ENCODE measurements around the gene KCTD4. TPM values are rescaled to one million over a fixed set of nuclear protein-coding genes. Genes with fewer than 3 reads are reported as not detected.

The KCTD4 gene
- total RNA-seq, 4 donors from 2014 or later: 0.78 TPM; not detected in 3

GRCh38 chr13:45184693-45185092 lies 16.2 kb downstream of the KCTD4 start:
- H3K27me3 ChIP-seq: no peaks in the 10 kb centered on the region
- H3K9me3 ChIP-seq: no peaks in the 10 kb centered on the region
- H3K4me3 ChIP-seq: no peak overlapping the region
- H3K27ac ChIP-seq: no peak overlapping the region
- peaks cover 0 to 7% of the 10 kb centered on the region in 2 donors for H3K36me3 ChIP-seq
- WGBS, 2 donors (ENCODE audit: low coverage in 1 of 2): 94% methylated on average over 3 to 5 of the region's 5 CpGs
- ATAC-seq: no peak
- TF ChIP-seq POLR2AphosphoS5 (IDR thresholded peaks at IDR 0.05) (no peak), EP300 (IDR thresholded peaks at IDR 0.05) (no peak)
- no peaks in the 10 kb centered on the region for H3K4me1 ChIP-seq

GRCh38 chr13:45180713-45181601 lies 19.9 kb downstream of the KCTD4 start:
- H3K4me1 ChIP-seq: peaks cover 0 to 8% (median 0%) of the 10 kb centered on the region in 3 donors
- ATAC-seq: no peak
- no peak overlapping the region for H3K4me3 ChIP-seq
- TF ChIP-seq POLR2A (IDR thresholded peaks at IDR 0.05) (no peak), POLR2AphosphoS5 (IDR thresholded peaks at IDR 0.05) (no peak), CTCF (IDR thresholded peaks at IDR 0.05) (no peak), EP300 (IDR thresholded peaks at IDR 0.05) (no peak)
- no peak overlapping the region for H3K27ac ChIP-seq
- no peaks in the 10 kb centered on the region for H3K9me3 ChIP-seq
- WGBS, 2 donors (ENCODE audit: low coverage in 1 of 2): 92 to 100% methylated on average over 3 to 5 of the region's 7 CpGs
- H3K27me3 ChIP-seq: no peaks in the 10 kb centered on the region
- H3K36me3 ChIP-seq: peaks cover 0 to 7% of the 10 kb centered on the region in 2 donors

- H3K4me1 ChIP-seq: peaks cover 0 to 8% (median 0%) of the 10 kb centered on the region in 3 donors
- peaks cover 0 to 11% of the 10 kb centered on the region in 2 donors for H3K36me3 ChIP-seq
- TF ChIP-seq POLR2AphosphoS5 (IDR thresholded peaks at IDR 0.05): no peak
- TF ChIP-seq CTCF (IDR thresholded peaks at IDR 0.05): no peak
- TF ChIP-seq POLR2A (IDR thresholded peaks at IDR 0.05): no peak
- no peak for TF ChIP-seq EP300 (IDR thresholded peaks at IDR 0.05)
- no peak overlapping the region for H3K27ac ChIP-seq
- H3K9me3 ChIP-seq: no peaks in the 10 kb centered on the region
- H3K27me3 ChIP-seq: no peaks in the 10 kb centered on the region
- WGBS, 2 donors (ENCODE audit: low coverage in 1 of 2): 84 to 91% methylated on average over 3 of the region's 3 CpGs
- no peak overlapping the region for H3K4me3 ChIP-seq
- ATAC-seq: no peak
Measured at GRCh38 chr13:45180303-45180702, 20.5 kb downstream of the KCTD4 start.

- TF ChIP-seq POLR2A (IDR thresholded peaks at IDR 0.05) (no peak), POLR2AphosphoS5 (IDR thresholded peaks at IDR 0.05) (no peak), EP300 (IDR thresholded peaks at IDR 0.05) (no peak), CTCF (IDR thresholded peaks at IDR 0.05) (no peak)
- ATAC-seq: no peak
Measured at GRCh38 chr13:45179428-45179827, 21.4 kb downstream of the KCTD4 start.

GRCh38 chr13:45178349-45179162 lies 22.3 kb downstream of the KCTD4 start:
- Histone ChIP-seq H3K36me3 (peaks cover 0 to 8% of the 10 kb centered on the region in 2 donors), H3K4me3 (no peak overlapping the region), H3K9me3 (no peaks in the 10 kb centered on the region), H3K27me3 (no peaks in the 10 kb centered on the region), H3K27ac (no peak overlapping the region), H3K4me1 (peaks cover 0 to 8% (median 0%) of the 10 kb centered on the region in 3 donors)
- TF ChIP-seq CTCF (IDR thresholded peaks at IDR 0.05): no peak
- no peak for TF ChIP-seq EP300 (IDR thresholded peaks at IDR 0.05)
- TF ChIP-seq POLR2A (IDR thresholded peaks at IDR 0.05): no peak
- no peak for TF ChIP-seq POLR2AphosphoS5 (IDR thresholded peaks at IDR 0.05)
- WGBS, 2 donors (ENCODE audit: low coverage in 1 of 2): 58 to 70% methylated on average over 2 to 3 of the region's 3 CpGs
- no peak for ATAC-seq

More at GRCh38 chr13:45179428-45179827, 21.4 kb downstream of the KCTD4 start:
- H3K4me1 ChIP-seq: peaks cover 0 to 8% (median 0%) of the 10 kb centered on the region in 3 donors
- H3K27me3 ChIP-seq: no peaks in the 10 kb centered on the region
- peaks cover 0 to 11% of the 10 kb centered on the region in 2 donors for H3K36me3 ChIP-seq
- no peak overlapping the region for H3K27ac ChIP-seq
- H3K4me3 ChIP-seq: no peak overlapping the region
- H3K9me3 ChIP-seq: no peaks in the 10 kb centered on the region

Measured in gastroesophageal sphincter (tissue), 4 donors.